Putamen (tissue), 1 donor: Measurements from ENCODE around the gene SMAD2.

ENCODE experiments used
- DNase-seq: peaks from one replicate; pipeline ENCODE4 v3.0.0-alpha.2; 2016; ENCODE audit warnings: low spot score

SMAD2 gene

DNA sequence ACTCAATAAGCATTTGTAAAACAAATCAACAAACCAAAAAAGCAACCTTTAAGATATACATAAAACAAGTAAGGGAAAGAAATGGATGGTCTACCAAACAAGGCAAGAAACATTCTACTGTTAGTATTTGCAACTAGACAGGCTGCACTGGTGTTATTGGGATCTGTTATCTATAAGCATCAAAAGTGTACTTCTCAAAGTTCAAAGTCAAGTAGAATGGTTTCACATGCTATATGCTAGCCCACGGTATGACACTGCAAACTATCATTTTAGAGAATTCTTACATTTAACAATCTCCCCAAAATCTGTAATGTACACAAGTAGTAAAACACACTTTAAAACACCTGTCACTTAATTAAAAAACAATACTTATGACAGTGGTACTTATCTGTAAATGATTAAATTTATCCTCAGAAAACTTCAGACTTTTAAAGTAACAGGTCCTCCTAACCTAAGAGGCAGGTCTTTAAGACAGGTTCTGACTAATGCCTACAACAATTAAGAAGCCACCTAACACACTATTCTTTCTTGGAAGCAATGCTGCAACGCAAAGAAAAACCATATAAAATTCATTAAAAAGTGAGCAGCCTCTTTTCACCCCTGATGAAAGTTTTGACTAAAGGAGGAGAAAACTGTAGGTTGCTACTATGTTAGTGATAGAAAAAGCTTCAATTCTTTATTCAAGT is 34.8 kb downstream of the SMAD2 start:
- DNase-seq: no peak

DNA sequence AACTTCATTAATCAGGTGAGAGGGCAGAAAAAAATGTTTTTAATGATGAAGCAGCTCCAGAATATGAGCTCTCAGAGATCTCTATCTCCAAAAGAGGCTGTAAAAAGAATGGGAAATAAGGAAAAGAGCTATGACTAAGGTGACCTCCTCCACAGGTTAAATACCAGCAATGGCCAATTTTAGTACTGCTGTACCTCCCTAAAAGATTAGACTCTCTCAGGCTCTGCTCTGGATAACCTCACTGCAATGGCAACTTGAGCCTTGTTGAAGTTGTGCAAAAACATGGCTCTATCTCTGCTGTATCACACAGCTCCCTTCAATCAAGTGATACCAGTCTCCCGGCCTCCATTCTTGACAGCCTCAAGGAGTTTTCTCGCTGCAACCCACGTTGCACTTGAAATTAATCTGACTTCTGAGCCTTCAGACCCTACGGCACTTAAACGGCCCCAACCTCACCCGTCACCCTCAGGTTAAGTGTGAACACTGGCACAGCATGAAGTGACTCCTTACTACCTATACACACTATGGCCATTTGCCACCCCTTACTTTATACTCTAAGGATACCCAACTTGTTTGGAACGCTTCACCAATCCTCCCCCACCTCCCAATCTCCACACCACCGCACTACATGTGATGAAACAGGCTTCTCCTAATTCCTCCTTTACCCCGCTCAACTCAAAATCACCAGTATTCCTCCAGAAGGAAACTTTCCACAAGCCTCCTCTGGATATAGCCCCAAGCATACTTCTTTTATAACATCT is 36.3 kb downstream of the SMAD2 start:
- no peak for DNase-seq

DNA sequence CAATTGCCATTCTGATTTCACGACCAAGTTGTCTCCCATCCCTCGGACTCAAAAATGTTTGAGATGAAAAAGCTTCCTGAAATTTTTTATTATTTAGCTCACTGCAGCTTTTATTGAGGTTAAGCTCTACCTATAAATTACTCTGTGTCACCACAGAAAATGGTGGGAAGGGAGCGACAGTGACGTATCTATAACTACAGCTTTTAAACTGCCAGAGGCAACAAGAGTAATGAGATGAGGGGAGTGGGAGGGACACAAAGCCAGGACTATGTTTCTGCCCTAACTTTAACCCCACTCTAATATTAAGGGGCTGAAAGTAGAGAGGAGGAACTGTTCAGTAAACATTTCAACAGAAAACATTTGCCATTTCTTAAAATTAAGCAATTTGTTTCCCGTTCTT is 37.4 kb downstream of the SMAD2 start:
- no peak for DNase-seq

DNA sequence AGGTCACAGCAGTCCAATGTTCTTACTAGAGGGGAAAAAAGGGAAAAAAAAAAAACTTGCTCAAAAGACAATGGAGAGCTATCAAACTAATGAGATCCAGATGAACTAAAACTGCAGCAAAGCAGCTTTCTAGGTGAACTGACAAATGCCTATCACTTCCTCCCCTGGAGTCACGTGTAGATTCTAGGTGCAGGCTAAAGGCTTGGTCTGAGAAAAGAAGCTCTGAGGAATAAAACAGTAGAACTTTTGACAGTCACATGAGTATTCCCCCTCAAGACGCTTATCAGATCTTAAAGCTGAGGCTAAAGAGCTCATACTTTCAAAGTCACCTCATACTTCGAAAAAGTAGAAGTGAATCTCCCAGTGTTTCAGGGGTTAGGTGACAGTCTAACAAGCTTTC is 42.3 kb downstream of the SMAD2 start:
- DNase-seq: no peak

DNA sequence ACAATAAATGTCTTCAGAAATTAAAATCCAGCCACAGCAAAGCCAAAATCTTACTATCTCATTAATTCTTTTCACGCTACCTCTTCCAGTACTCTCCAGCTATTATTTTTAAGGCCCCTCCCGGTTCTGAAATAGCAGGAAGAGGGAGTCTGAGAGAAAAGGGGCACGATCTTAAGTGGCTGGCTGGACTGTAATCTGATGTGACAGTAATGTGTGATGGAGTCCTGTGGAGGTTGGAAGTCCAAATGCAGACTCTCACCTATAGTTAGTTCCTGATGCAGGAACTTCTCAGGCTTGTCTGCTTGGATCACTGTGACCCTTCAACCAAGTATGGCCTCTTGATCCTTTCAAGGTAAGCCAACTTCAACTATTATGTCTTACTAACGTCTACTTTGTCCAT is 43.2 kb downstream of the SMAD2 start:
- no peak for DNase-seq

DNA sequence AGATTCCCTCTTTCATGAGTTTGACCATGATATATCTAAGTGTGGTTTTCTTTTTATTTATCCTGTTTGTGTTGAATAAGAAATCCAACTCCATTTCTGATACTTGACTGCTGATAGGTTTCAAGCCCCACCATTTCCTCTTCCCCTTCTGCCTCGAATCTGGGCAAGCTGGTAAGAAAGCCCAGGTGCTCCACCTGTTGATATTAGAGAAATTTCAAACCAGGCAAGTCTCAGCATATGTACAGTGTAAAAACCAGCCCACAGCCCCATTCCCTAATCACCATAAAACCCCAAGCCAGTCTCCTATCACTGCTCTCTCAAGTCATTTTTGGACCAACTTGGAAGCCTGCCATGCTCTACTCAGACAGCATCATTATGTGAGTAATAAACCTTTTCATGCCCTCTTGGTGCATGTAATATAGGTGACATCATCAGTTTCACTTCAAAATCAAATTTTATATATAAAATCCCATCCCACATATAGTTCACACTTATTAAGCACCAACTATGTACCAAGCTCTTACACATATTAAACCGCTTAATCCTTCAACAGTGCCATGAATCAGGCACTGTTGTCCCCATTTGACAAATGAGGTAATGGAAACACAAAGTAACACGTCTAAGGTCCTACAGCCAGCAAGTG is 46.6 kb downstream of the SMAD2 start:
- no peak for DNase-seq

DNA sequence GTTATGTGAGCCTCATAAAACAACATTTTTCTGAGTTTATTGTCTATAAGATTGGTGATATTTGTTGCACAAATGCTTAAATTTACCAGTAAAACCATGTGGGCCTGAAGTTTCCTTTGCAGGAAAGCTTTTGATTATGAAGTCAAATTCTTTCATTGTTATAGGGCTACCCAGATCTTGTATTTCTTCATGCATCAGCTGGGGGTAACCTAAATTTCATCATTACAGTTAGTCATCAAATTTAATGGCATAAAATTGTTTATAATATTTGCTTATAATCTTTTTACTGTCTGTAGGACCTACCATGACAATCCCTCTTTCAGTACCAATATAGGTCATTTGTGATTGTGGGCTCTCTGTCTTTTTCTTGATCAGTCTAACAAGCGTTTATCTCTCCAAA is 47.8 kb downstream of the SMAD2 start:
- no peak for DNase-seq

DNA sequence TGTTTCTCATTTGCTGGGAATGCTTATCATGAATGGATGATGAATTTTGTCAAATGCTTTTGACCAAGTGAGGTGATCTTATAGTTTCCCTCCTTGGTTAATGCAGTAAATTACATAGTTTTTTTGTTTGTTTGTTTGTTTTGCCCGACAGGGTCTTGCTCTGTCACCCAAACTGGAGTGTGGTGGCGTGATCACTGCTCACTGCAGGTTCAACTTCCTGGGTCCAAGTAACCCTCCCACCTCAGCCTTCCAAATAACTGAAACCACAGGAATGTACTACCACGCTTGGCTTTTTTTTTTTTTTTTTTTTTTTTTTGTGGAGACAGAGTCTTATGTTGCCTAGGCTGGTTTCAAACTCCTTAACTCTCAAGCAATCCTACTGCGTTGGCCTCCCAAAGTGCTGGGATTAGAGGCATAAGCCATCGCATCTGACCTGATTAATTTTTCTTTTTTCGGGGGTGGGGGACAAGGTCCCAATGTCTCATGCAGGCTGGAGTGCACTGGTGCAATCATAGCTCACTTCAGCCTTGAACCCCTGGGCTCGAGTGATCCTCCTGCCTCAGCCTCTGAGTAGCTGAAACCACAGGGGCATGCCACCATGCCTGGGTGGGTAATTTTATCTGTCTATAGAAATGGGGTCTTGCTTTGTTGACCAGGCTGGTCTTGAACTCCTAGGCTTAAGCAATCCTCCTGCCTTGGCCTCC is 48.6 kb downstream of the SMAD2 start:
- no peak for DNase-seq

DNA sequence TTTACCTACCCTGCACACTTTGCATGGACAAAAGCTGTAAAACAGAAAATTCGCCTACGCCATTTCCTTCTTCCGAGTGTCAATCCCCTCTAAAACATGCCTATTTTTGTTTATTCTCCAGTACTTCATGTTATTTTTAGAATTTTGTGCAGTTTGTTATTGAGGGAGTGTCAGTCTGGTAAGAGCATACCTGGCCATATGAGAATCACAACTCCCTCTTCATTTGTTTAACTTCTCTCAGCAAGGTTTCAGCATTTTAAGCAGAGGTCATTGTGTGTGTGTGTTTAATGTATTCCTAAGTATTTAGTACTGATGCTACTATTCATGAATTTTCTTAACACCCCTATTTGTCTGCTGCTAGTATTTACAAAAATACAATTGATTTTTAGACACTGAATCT is 49.4 kb downstream of the SMAD2 start:
- DNase-seq: no peak

DNA sequence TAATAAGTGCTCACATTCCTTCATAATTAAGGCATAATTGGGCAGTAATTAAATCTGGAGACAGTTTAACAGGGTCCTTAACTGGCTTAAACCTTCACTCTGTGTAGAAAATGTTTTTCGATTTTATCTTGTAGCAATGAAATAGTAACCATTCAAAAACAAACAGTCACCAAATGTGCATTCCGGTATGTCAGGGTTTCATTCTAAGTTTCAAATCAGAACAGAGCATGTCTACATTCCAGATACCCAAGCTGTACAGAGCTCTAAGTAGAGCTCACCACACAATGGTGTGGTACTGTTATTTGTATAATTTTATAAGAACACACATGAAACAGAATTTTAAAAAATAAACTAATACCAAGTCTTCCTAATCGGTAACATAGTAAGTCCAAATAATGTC is 52.6 kb downstream of the SMAD2 start:
- DNase-seq: no peak

DNA sequence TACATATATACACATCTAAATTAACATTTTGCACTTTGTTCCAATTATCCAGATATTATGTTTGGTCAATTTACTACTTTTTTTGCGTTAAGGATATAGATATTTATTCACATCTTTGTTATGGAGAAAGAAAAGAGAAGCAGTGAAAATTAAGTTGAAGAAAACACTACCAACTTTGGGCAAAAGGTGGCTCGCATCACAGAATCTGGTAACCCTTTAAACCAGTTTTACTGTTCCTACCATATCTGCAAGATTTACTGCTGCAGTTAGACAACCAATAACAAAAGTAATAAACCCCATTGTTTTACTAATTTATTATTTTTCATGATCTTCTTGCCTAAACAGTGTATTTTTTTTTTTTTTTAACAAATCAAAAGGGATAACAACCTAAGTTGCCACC is 53.6 kb downstream of the SMAD2 start:
- DNase-seq: no peak

DNA sequence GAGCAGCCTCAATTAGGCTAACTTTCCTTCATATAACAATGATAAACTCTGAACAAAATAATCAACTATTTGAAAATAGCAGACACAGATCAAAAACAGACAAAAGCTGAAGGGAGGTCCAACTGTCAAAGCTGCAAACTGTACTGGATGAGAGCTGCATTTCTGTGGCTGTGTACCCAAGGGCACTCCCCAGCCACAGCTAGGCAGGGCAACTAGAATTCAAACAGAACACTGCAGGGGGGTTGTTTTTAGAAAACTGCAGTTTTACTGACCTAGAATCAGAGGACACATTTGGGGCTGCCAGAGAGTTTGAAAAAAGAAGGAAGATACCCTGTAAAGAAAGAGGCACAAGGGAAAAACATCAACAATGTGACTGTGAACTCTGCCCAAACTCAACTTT is 56.8 kb downstream of the SMAD2 start:
- no peak for DNase-seq

DNA sequence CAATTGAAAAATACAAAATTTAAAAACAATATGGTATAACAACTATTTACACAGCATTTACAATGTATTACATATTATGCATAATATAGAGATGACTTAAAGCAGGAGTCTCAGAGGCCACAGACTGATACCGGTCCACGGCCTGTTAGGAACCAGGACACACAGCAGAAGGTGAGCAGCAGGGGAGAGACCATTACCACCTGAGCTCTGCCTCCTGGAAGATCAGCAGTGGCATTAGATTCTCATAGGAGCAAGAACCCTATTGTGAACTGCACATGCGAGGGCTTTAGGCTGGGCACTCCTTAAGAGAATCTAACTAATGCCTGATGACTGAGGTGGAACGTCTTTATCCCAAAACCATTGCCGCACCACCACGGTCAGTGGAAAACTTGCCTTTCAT is 58.0 kb downstream of the SMAD2 start:
- DNase-seq: no peak

DNA sequence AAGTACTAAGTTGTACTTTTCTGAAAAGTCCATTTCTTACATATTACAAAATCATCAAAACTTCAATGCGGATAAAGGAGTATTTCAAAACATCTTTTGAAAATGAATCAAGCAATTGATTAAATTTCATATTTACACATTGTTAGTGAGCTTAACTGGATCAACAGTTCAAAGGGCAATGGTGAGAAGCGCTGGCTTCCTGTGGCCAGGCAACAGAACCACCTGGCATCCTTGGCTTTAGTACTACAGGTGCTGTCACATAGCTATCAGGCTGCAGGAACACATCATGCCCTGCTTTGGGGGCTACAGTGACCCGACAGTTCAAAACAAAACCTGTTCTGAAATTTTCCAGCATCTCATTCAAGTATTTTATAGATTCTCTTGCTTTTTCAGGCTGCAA is 59.2 kb downstream of the SMAD2 start:
- no peak for DNase-seq

DNA sequence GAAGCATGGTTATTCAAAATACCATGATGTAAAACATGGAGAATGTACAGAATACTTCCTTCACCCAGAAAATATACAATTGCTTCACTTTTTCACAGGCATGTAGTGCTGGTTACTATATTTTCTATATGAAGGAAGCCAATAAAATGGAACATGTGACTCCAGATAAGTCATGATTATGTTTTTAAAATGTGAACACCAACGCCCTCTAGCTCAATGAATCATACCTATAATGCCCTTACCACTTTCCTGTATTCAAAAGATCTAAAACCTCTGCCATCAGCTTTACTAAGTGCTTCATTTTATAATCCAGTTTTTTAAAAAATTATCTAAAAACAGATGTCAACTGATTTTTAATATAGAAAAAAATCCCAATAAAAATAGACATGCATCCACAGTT is 59.9 kb downstream of the SMAD2 start:
- DNase-seq: no peak

DNA sequence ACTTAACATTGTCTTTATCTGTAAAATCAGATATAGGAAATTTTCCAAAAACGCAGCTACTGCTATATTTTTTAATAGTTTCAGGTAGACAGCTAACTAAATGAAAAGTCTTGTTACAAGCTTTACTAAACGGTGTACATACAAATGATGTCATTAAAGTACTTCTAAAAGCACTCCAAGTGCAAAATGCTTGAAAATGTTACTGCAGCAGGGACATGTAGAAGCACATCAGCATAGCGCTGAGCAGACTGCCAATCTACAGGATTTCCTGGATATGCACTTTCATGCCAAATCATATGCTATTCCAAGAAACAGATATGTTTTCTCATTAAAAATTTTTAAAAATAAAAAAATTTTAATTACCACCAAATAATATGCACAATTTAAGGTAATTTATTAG is 61.7 kb downstream of the SMAD2 start:
- DNase-seq: no peak

DNA sequence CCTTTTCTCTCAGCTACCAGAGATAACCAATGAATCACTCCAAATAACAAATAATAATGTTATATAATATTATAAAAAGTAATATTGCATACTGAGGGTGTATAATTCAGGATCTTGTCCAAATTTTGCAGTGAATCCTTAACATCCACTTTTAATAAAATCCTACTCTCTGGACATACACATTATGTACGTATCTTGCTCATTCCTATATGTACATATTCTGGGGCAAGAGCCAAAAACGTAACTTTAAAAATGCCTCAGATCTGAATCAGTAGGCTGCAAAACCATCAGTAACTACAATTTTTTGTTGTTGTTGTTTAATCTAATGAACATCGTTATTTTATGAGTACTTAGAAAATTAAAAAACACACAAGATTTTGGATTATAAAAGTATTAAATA is 65.3 kb downstream of the SMAD2 start:
- DNase-seq: no peak

DNA sequence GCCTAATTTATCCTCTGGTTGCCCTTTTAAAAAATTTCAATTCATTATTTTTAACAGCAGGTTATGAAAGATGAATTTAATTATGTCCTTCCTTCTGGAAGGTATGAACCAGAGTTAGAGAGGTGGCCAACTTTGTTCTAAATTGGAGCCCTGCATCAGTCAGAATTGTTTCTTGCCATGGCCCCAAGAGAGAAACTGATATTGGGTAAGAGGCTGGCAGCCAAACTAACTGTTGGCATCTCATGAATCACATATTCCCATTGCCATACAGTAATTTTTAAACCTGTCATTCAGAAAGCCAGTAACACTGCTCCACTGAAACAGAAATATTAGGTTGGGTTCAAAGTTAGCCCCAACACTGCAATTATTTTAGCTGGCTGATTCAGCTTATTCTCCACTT is 67.4 kb downstream of the SMAD2 start:
- DNase-seq: no peak

DNA sequence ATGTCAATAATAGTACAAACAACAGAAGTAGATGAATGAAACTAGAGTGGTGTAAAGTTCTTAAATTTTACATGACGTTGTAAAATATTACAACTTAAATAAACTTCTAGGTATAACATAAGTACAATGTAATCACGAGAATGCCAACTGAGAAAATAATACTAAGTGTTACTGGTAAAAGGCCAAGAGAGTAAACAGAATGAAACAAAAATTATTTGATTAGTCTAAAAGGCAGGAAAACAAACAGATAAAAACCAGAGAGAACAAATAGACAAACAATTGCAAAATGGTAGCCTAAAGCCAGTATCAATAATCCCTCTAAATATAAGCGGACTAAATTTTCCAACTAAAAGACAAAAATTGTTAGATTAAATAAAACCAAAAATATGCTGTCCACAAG is 71.9 kb downstream of the SMAD2 start:
- no peak for DNase-seq

DNA sequence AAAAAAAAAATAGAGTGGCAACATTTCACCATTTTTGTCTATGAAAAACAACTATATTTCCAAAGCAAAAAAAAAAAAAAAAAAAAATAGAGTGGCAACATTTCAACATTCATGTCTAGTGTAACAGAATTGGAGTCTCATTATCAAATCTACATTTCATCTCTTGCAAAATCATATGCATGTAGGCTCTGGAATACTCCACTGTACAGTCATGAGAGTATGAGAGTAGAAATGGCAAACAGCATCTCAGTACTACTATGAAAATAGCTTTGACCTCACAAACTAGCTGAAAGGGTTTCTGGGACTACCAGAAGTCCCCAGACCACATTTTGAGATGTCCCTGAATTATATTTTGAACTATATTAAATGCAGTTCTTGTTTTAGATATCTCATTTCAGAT is 82.8 kb downstream of the SMAD2 start:
- DNase-seq: no peak

DNA sequence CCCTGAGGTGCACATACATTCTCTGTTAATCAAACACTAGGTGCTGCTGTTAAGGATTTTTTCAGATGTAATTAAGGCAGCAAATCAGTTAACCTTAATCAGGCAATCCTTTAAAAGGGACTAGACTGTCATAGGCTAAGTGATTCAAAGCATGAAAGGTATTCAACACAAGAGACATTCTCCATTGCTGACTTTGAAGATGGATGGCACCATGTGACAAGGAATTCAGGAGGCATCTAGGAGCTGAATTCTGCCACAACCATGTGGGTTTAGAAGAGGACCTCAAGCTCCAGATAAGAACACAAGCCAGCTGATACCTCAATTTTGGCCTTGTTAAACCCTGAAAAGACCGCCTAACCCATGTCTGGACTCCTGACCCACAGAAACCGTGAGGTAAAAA is 84.0 kb downstream of the SMAD2 start:
- DNase-seq: no peak

DNA sequence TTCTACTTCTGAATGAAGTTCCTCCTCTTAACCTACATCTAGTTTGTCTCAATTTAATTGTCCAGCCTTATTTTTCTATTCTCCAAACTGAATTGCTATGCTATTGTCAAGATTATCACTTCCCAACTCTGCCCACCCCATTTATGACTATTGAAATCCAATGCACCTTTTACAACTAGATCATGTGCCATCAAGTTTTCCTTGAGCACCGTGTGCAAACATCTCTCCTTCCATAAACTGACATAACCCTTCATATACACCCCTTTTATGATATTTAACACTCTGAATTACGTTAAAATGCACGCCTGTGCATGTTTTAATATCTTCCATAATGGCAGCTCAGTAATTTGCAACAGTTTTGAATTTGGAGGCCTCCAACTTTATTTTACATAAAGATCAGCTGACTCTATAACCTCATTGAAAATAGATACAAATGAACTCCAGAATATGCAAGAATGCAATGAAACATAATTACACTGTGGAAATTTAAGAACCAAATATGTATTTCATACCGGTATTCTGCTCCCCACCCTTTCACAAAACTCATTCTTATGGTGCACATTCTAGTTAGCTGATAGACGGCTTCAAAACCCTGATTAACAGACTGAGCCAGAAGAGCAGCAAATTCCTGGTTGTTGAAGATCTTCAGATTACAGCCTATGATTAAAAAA is 85.5 kb downstream of the SMAD2 start:
- no peak for DNase-seq
